Heart left ventricle (tissue), 16 donors: ENCODE data around the gene PAGR1. TPM values are rescaled to one million over a fixed set of nuclear protein-coding genes. Genes with fewer than 3 reads are reported as not detected.
A peak's percentile ranks its signal among the peaks of the same experiment; 100 is the strongest.

ENCODE experiments used
- ATAC-seq, 4 donors: fragments of 200-7000 bp; cut with Tn5 transposase; one replicate each; pipeline ENCODE4 v1.9.1; 2020 to 2022; ENCODE audit warnings: moderate library complexity in 4 of 4, mild to moderate bottlenecking in 3 of 4, moderate number of reproducible peaks in 1 of 4
- DNase-seq, 5 donors: peaks; one replicate each; pipeline ENCODE4 v3.0.0-alpha.2; 2020
- H3K27ac ChIP-seq, 12 donors: fragments of 200-600 bp; sonication (generic) in 4 of 12; one replicate each; pipeline versions ENCODE4 v1.5.0 to v1.8.0; 2016 to 2022; ENCODE audit warnings: mild to moderate bottlenecking in 2 of 12
- H3K27me3 ChIP-seq, 9 donors: fragments of 200-600 bp; sonication (generic) in 2 of 9; one replicate each; pipeline versions ENCODE4 v1.5.1 to v1.8.0; 2016 to 2022; ENCODE audit warnings: mild to moderate bottlenecking in 3 of 9
- H3K36me3 ChIP-seq, 9 donors: fragments of 200-600 bp; sonication (generic) in 2 of 9; one replicate each; pipeline versions ENCODE4 v1.5.0 to v1.8.0; 2018 to 2022; ENCODE audit warnings: mild to moderate bottlenecking in 2 of 9
- H3K4me1 ChIP-seq, 12 donors: fragments of 200-600 bp; sonication (generic) in 4 of 12; one replicate each; pipeline versions ENCODE4 v1.5.0 to v1.8.0; 2016 to 2022; ENCODE audit warnings: mild to moderate bottlenecking in 3 of 12
- H3K4me3 ChIP-seq, 12 donors: fragments of 200-600 bp; sonication (generic) in 4 of 12; one replicate each; pipeline versions ENCODE4 v1.5.0 to v1.8.0; 2017 to 2022; ENCODE audit warnings: mild to moderate bottlenecking in 9 of 12, moderate library complexity in 4 of 12
- H3K9me3 ChIP-seq, 12 donors: fragments of 200-600 bp; sonication (generic) in 4 of 12; one replicate each; pipeline versions ENCODE4 v1.5.0 to v1.8.0; 2016 to 2022; ENCODE audit warnings: mild to moderate bottlenecking in 1 of 12
- CTCF ChIP-seq, 12 donors: fragments of 200-600 bp; sonication (generic) in 4 of 12; IDR thresholded peaks; one replicate each; pipeline versions ENCODE4 v1.5.0 to v1.8.0; 2018 to 2022; ENCODE audit warnings: antibody characterized with exemption in 12 of 12, mild to moderate bottlenecking in 5 of 12
- POLR2A ChIP-seq, 2 donors: fragments of 450-650 bp; IDR thresholded peaks; one replicate each; pipeline ENCODE4 v1.6.1; 2017; ENCODE audit warnings: antibody characterized with exemption in 2 of 2, mild to moderate bottlenecking in 2 of 2, moderate library complexity in 2 of 2
- WGBS, 4 donors: extraction: QIAGEN DNeasy Blood & Tissue Kit in 2 of 4; methylation state at CpG; one replicate each; pipeline versions ENCODE4 v1.1.5 to v1.1.7; 2013 to 2018; 5-methylcytosine and 5-hydroxymethylcytosine counted together
- intact Hi-C, 10 donors: fragments of 100-400 bp; cut with DNase I; formaldehyde crosslinking; loops; one replicate each; pipeline versions ENCODE4 v1.11.1 to v1.14.2; 2022
- polyA plus RNA-seq, 2 donors: library from polyadenylated mRNA; stranded (reverse); fragments of 200-250 nt; gene quantifications; one replicate each; pipeline ENCODE4 v1.2.3, GENCODE V29; 2013
- total RNA-seq, 9 donors: library from RNA; depleted of rRNA in 2 of 9; stranded (reverse); fragments of >200 nt in 2 of 9; fragmentation: NEBNext Ultra II Directional in 3 of 9; extraction: Animal tissue kit (Norgen Biotek cat#: 25700) in 3 of 9; gene quantifications; one replicate each; pipeline versions ENCODE4 v1.1.0 to v1.2.4, GENCODE V29; 2016 to 2023
- donor health status: ischemic (EF 13 %, LVEDD 7.1; RV severe dilation, severe dysfunction).
- donor health status: healthy with polysubstance abuse.
- donor health status: DM: no; HTN: yes; CAD: no.
- donor health status: DM: no; HTN: no; CAD: no.
- donor health status: ischemic (EF 25% LVEDD 6.9; RV normal size, moderate dysfunction).
- donor health status: ischemic (EF 25% LVEDD 5.7; RV mildly dilated, moderate dysfunction).
- donor health status: healthy.
- donor health status: DM: yes; HTN: yes; CAD: no.
- donor health status: ischemic (EF 35%, LVEDD 5.7; RV mildly dilated, moderate dysfunction).
- donor health status: nonischemic (EF 11% LVEDD 7.7; RV severe dilation, severe dysfunction).
- donor health status: DM: yes; HTN: yes; CAD: no.
- donor health status: PGD.
- donor health status: ischemic (EF 29% LVEDD 5.4; RV normal size, mild dysfunction).
- donor health status: nonischemic (EF 23%, LVEDD 6.1; RV moderate dilation, normal function).

Gene PAGR1
- total and polyA plus RNA-seq, 11 donors = 10.8 to 32.9 (median 12.7) TPM

- Histone ChIP-seq H3K27me3 (no peaks in the 10 kb centered on the region), H3K27ac (no peak overlapping the region), H3K4me1 (peaks cover 0 to 7% (median 0%) of the 10 kb centered on the region in 12 donors), H3K4me3 (no peak overlapping the region), H3K9me3 (no peaks in the 10 kb centered on the region), H3K36me3 (peaks cover 0 to 50% (median 44%) of the 10 kb centered on the region in 9 donors)
- TF ChIP-seq POLR2A (IDR thresholded peaks at IDR 0.05) (no peak), CTCF (IDR thresholded peaks at IDR 0.05) (peak; percentile 82 to 93 (median 87))
- intact Hi-C loops = loop anchor here in 5 of 10 donors (5.0 to 10.0 kb wide), 4 partner anchors 36 to 154 kb away; partner anchors contain the start of genes PRRT2 (in 3 of the 5) and KIF22 (in 1 of the 5)
- peak; percentile 64 to 90 (median 79) for DNase-seq
- 45 to 63% (median 49%) methylated on average over 5 to 15 of the region's 15 CpGs for WGBS, 4 donors
- ATAC-seq = peak; percentile 60 to 79 (median 78)
Measured at GRCh38 chr16:29848420-29849297, 32.7 kb downstream of the PAGR1 start.

GRCh38 chr16:29849505-29849904 is 33.6 kb downstream of the PAGR1 start:
- intact Hi-C loops = loop anchor here in 5 of 10 donors (5.0 to 10.0 kb wide), 4 partner anchors 37 to 155 kb away; partner anchors contain the start of genes PRRT2 (in 3 of the 5) and KIF22 (in 1 of the 5)
- no peaks in the 10 kb centered on the region for H3K9me3 ChIP-seq
- no peak for TF ChIP-seq POLR2A (IDR thresholded peaks at IDR 0.05)
- peaks cover 0 to 7% (median 0%) of the 10 kb centered on the region in 12 donors for H3K4me1 ChIP-seq
- no peak for ATAC-seq
- H3K4me3 ChIP-seq = no peak overlapping the region
- no peak overlapping the region for H3K27ac ChIP-seq
- peaks cover 0 to 42% (median 36%) of the 10 kb centered on the region in 9 donors for H3K36me3 ChIP-seq
- WGBS, 4 donors = 63 to 74% (median 66%) methylated on average over 5 of the region's 5 CpGs
- no peaks in the 10 kb centered on the region for H3K27me3 ChIP-seq
- no peak for DNase-seq

GRCh38 chr16:29850998-29851397 is 35.0 kb downstream of the PAGR1 start:
- ATAC-seq (no peak), DNase-seq (no peak)
- H3K9me3 ChIP-seq = no peaks in the 10 kb centered on the region
- WGBS, 4 donors = 91 to 98% (median 95%) methylated on average over 3 of the region's 3 CpGs
- no peak overlapping the region for H3K4me3 ChIP-seq
- H3K27ac ChIP-seq = no peak overlapping the region
- peaks cover 0 to 27% (median 21%) of the 10 kb centered on the region in 9 donors for H3K36me3 ChIP-seq
- no peaks in the 10 kb centered on the region for H3K27me3 ChIP-seq
- TF ChIP-seq CTCF (IDR thresholded peaks at IDR 0.05) (no peak), POLR2A (IDR thresholded peaks at IDR 0.05) (no peak)
- H3K4me1 ChIP-seq = peaks cover 0 to 7% (median 0%) of the 10 kb centered on the region in 12 donors
- intact Hi-C loops = loop anchor here in 2 of 10 donors (2.0 to 10.0 kb wide), 2 partner anchors 30 to 64 kb away; partner anchors contain the start of gene MVP (in 1 of the 2)

- H3K9me3 ChIP-seq = no peaks in the 10 kb centered on the region
- WGBS, 4 donors = 42 to 50% (median 43%) methylated on average over 7 of the region's 7 CpGs
- H3K27ac ChIP-seq = peak overlapping the region; percentile 6 to 70 (median 52)
- ATAC-seq (peak; percentile 24 to 80 (median 50)), DNase-seq (peak in 3 of 5 donors; percentile 42 to 47 (median 46))
- H3K4me3 ChIP-seq = peak overlapping the region in 4 of 12 donors; percentile 6 to 25 (median 10)
- intact Hi-C loops = loop anchor here in 1 of 10 donors (10.0 kb wide), 1 partner anchor 62 kb away; no protein-coding TSS in a partner anchor
- peaks cover 0 to 10% (median 4%) of the 10 kb centered on the region in 9 donors for H3K36me3 ChIP-seq
- TF ChIP-seq POLR2A (IDR thresholded peaks at IDR 0.05) (peak in 1 of 2 donors; percentile 24), CTCF (IDR thresholded peaks at IDR 0.05) (no peak)
- H3K27me3 ChIP-seq = no peaks in the 10 kb centered on the region
- H3K4me1 ChIP-seq = peaks cover 0 to 7% (median 0%) of the 10 kb centered on the region in 12 donors
Measured at GRCh38 chr16:29852654-29853053, 36.7 kb downstream of the PAGR1 start.
